Breast epithelium (tissue), 3 donors: ENCODE results near the gene BORCS8.

ENCODE experiments used
- POLR2A ChIP-seq: fragments of 450-650 bp; IDR thresholded peaks from one replicate; pipeline ENCODE4 v1.6.1; 2016; ENCODE audit warnings: antibody characterized with exemption, mild to moderate bottlenecking, moderate library complexity
- POLR2AphosphoS5 ChIP-seq, 3 donors: sonication (generic); formaldehyde crosslinking; IDR thresholded peaks; one replicate each; pipeline ENCODE4 v1.6.1; 2017; ENCODE audit warnings: antibody characterized with exemption in 3 of 3
- TF ChIP-seq, protein P1 (sequence below), 3 donors: fragments of 450-650 bp; IDR thresholded peaks; one replicate each; pipeline ENCODE4 v1.5.1; 2016 to 2017; ENCODE audit warnings: antibody characterized with exemption in 3 of 3, mild to moderate bottlenecking in 3 of 3, moderate library complexity in 3 of 3

DNA sequence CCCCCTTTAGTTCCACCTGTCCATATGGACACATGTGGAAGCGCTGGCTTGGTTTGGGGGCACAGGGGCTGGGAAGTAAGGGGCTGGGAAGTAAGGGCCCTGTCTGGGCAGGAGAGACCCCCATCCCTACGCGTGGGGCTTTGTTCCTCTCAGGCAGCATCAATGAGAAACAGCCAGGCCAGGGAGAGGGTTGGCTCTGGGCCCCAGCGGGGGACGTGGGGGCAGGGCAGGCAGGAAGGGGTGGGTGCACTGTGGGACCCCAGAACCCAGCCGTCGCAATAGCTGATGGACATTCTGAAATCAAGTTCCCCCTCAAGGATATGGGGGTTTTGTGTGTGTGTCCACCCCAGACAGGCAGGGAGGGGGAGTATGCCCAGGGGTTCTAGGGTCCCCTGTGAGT, 21.0 kb upstream of the BORCS8 start:
- TF ChIP-seq, protein P1, sequence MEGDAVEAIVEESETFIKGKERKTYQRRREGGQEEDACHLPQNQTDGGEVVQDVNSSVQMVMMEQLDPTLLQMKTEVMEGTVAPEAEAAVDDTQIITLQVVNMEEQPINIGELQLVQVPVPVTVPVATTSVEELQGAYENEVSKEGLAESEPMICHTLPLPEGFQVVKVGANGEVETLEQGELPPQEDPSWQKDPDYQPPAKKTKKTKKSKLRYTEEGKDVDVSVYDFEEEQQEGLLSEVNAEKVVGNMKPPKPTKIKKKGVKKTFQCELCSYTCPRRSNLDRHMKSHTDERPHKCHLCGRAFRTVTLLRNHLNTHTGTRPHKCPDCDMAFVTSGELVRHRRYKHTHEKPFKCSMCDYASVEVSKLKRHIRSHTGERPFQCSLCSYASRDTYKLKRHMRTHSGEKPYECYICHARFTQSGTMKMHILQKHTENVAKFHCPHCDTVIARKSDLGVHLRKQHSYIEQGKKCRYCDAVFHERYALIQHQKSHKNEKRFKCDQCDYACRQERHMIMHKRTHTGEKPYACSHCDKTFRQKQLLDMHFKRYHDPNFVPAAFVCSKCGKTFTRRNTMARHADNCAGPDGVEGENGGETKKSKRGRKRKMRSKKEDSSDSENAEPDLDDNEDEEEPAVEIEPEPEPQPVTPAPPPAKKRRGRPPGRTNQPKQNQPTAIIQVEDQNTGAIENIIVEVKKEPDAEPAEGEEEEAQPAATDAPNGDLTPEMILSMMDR (IDR thresholded peaks at IDR 0.05), result no peak
- TF ChIP-seq POLR2AphosphoS5 (IDR thresholded peaks at IDR 0.05), result no peak
- TF ChIP-seq POLR2A, result no peak
